Activated CD8-positive, alpha-beta T cell treated with anti-CD3 and anti-CD28 coated beads, Interleukin-2, amount 10 ng/mL, durations not matched to agents 7 days and 5 days (primary cell): ENCODE results near the gene SKIL. TPM values are rescaled to one million over a fixed set of nuclear protein-coding genes. Genes with fewer than 3 reads are reported as not detected.

Source experiments
- ATAC-seq: fragments of 150-1000 bp; cut with Tn5 transposase; one replicate; pipeline ENCODE4 v1.10.0; 2021; ENCODE audit warnings: moderate library complexity
- CTCF ChIA-PET: fragments of 350-600 bp; sonication (Branson Sonifier 250); formaldehyde crosslinking; loops from one replicate; lab custom pipeline; 2021; ENCODE audit warnings: antibody characterized with exemption; lab: Charles Lee
- POLR2A ChIA-PET: fragments of 350-600 bp; sonication (Branson Sonifier 250); formaldehyde crosslinking; loops from one replicate; lab custom pipeline; 2021; ENCODE audit warnings: antibody characterized with exemption; lab: Charles Lee
- DNase-seq: peaks from one replicate; pipeline ENCODE4 v3.0.0-alpha.2; 2020
- H3K27ac Mint-ChIP-seq: one replicate; pipeline ENCODE4 v1.8.0; 2021; ENCODE audit warnings: mild to moderate bottlenecking, mixed read lengths
- H3K27me3 Mint-ChIP-seq: one replicate; pipeline ENCODE4 v1.8.0; 2021; ENCODE audit warnings: low read depth, mixed read lengths
- H3K36me3 Mint-ChIP-seq: one replicate; pipeline ENCODE4 v1.8.0; 2021; ENCODE audit warnings: low read depth, mixed read lengths
- H3K4me1 Mint-ChIP-seq: one replicate; pipeline ENCODE4 v1.8.0; 2021; ENCODE audit warnings: low read depth, mixed read lengths
- H3K4me3 Mint-ChIP-seq: one replicate; pipeline ENCODE4 v1.8.0; 2021; ENCODE audit warnings: mild to moderate bottlenecking, mixed read lengths
- H3K9me3 Mint-ChIP-seq: one replicate; pipeline ENCODE4 v1.8.0; 2022; ENCODE audit warnings: mixed read lengths; ENCODE audit not compliant: insufficient read depth
- total RNA-seq, 2 experiments: library from RNA; stranded (reverse); gene quantifications; one replicate each; pipeline ENCODE4 v1.2.3, GENCODE V29; 2021

Gene SKIL
- total RNA-seq, 2 experiments from 2014 or later: 6.7 to 6.9 TPM

GRCh38 chr3:170354760-170355159, 2.8 kb upstream of the SKIL start:
- ChIA-PET POLR2A (no interaction called here), CTCF (no interaction called here)
- no peak for ATAC-seq
- DNase-seq: no peak
- peaks cover 26% of the 10 kb centered on the region for H3K4me1 Mint-ChIP-seq
- H3K36me3 Mint-ChIP-seq: peaks cover 4% of the 10 kb centered on the region
- H3K4me3 Mint-ChIP-seq: no peak overlapping the region
- H3K9me3 Mint-ChIP-seq: no peaks in the 10 kb centered on the region
- no peak overlapping the region for H3K27ac Mint-ChIP-seq
- peaks cover 17% of the 10 kb centered on the region for H3K27me3 Mint-ChIP-seq

GRCh38 chr3:170355738-170356595, 1.5 kb upstream of the SKIL start:
- peak overlapping the region; percentile 70 for H3K4me3 Mint-ChIP-seq
- peak overlapping the region; percentile 53 for H3K27ac Mint-ChIP-seq
- H3K9me3 Mint-ChIP-seq: no peaks in the 10 kb centered on the region
- peaks cover 13% of the 10 kb centered on the region for H3K36me3 Mint-ChIP-seq
- peaks cover 34% of the 10 kb centered on the region for H3K4me1 Mint-ChIP-seq
- peaks cover 14% of the 10 kb centered on the region for H3K27me3 Mint-ChIP-seq
- ChIA-PET CTCF (interaction anchor here (0.8 to 1.2 kb wide), 4 partner anchors 10 to 121 kb away, joined by 3 to 4 read pairs (median 3); no protein-coding TSS in a partner anchor), POLR2A (interaction anchor here (0.6 to 2.5 kb wide), 4 partner anchors 18 to 583 kb away, joined by 3 to 16 read pairs (median 9); partner anchors contain the start of genes MYNN and PHC3)
- DNase-seq (peak; percentile 25), ATAC-seq (no peak)

- ATAC-seq: no peak
- peak overlapping the region; percentile 53 for H3K27ac Mint-ChIP-seq
- POLR2A ChIA-PET: interaction anchor here (0.9 to 2.5 kb wide), 5 partner anchors 17 to 584 kb away, joined by 3 to 16 read pairs (median 3); partner anchors contain the start of genes MYNN, PHC3 and PRKCI
- H3K9me3 Mint-ChIP-seq: no peaks in the 10 kb centered on the region
- peak overlapping the region; percentile 70 for H3K4me3 Mint-ChIP-seq
- H3K36me3 Mint-ChIP-seq: peaks cover 14% of the 10 kb centered on the region
- H3K4me1 Mint-ChIP-seq: peaks cover 34% of the 10 kb centered on the region
- DNase-seq: peak; percentile 48
- peaks cover 14% of the 10 kb centered on the region for H3K27me3 Mint-ChIP-seq
- CTCF ChIA-PET: interaction anchor here (0.8 to 1.3 kb wide), 6 partner anchors 9 to 455 kb away, joined by 3 to 4 read pairs (median 3); no protein-coding TSS in a partner anchor
These were observed 829 bp upstream of the SKIL start for GRCh38 chr3:170356596-170357175.

- Mint-ChIP-seq H3K9me3 (no peaks in the 10 kb centered on the region), H3K27ac (peak overlapping the region; percentile 82), H3K4me1 (peaks cover 39% of the 10 kb centered on the region), H3K27me3 (peaks cover 14% of the 10 kb centered on the region), H3K4me3 (peak overlapping the region; percentile 73), H3K36me3 (peaks cover 17% of the 10 kb centered on the region)
- DNase-seq (peak; percentile 68), ATAC-seq (peak; percentile 29)
- POLR2A ChIA-PET: interaction anchor here (0.6 to 2.5 kb wide), 5 partner anchors 34 to 586 kb away, joined by 3 to 16 read pairs (median 5); partner anchors contain the start of genes MYNN, PHC3 and PRKCI
- CTCF ChIA-PET: interaction anchor here (0.5 to 1.2 kb wide), 5 partner anchors 29 to 929 kb away, joined by 3 to 4 read pairs (median 3); no protein-coding TSS in a partner anchor
These were observed 811 bp downstream of the SKIL start for GRCh38 chr3:170358042-170359010.

- H3K27ac Mint-ChIP-seq: no peak overlapping the region
- peaks cover 39% of the 10 kb centered on the region for H3K4me1 Mint-ChIP-seq
- CTCF ChIA-PET: interaction anchor here (0.6 to 0.7 kb wide), 2 partner anchors 52 to 928 kb away, joined by 3 read pairs; no protein-coding TSS in a partner anchor
- POLR2A ChIA-PET: no interaction called here
- H3K9me3 Mint-ChIP-seq: no peaks in the 10 kb centered on the region
- ATAC-seq (no peak), DNase-seq (no peak)
- H3K36me3 Mint-ChIP-seq: peaks cover 22% of the 10 kb centered on the region
- peak overlapping the region; percentile 73 for H3K4me3 Mint-ChIP-seq
- H3K27me3 Mint-ChIP-seq: peaks cover 11% of the 10 kb centered on the region
These were observed 1.7 kb downstream of the SKIL start for GRCh38 chr3:170359178-170359704.

- ChIA-PET POLR2A (no interaction called here), CTCF (interaction anchor here (0.7 to 1.5 kb wide), 2 partner anchors 16 to 137 kb away, joined by 3 read pairs; no protein-coding TSS in a partner anchor)
- DNase-seq (no peak), ATAC-seq (no peak)
- H3K36me3 Mint-ChIP-seq: peaks cover 27% of the 10 kb centered on the region
- H3K27me3 Mint-ChIP-seq: peaks cover 3% of the 10 kb centered on the region
- no peak overlapping the region for H3K4me3 Mint-ChIP-seq
- peaks cover 38% of the 10 kb centered on the region for H3K4me1 Mint-ChIP-seq
- no peaks in the 10 kb centered on the region for H3K9me3 Mint-ChIP-seq
- H3K27ac Mint-ChIP-seq: no peak overlapping the region
These were observed 3.0 kb downstream of the SKIL start for GRCh38 chr3:170360466-170360865.

GRCh38 chr3:170360916-170361315, 3.4 kb downstream of the SKIL start:
- Mint-ChIP-seq H3K9me3 (no peaks in the 10 kb centered on the region), H3K27me3 (no peaks in the 10 kb centered on the region), H3K36me3 (peaks cover 27% of the 10 kb centered on the region), H3K27ac (no peak overlapping the region), H3K4me1 (peaks cover 35% of the 10 kb centered on the region), H3K4me3 (no peak overlapping the region)
- DNase-seq: no peak
- ATAC-seq: no peak
- ChIA-PET POLR2A (no interaction called here), CTCF (interaction anchor here (0.7 to 1.5 kb wide), 4 partner anchors 8 to 138 kb away, joined by 3 to 4 read pairs (median 3); no protein-coding TSS in a partner anchor)

GRCh38 chr3:170361711-170362110, 4.2 kb downstream of the SKIL start:
- CTCF ChIA-PET: interaction anchor here (1.0 to 1.5 kb wide), 3 partner anchors 8 to 139 kb away, joined by 3 to 4 read pairs (median 3); no protein-coding TSS in a partner anchor
- H3K4me3 Mint-ChIP-seq: no peak overlapping the region
- peaks cover 27% of the 10 kb centered on the region for H3K36me3 Mint-ChIP-seq
- no peak for ATAC-seq
- H3K27me3 Mint-ChIP-seq: no peaks in the 10 kb centered on the region
- POLR2A ChIA-PET: no interaction called here
- no peaks in the 10 kb centered on the region for H3K9me3 Mint-ChIP-seq
- no peak for DNase-seq
- H3K4me1 Mint-ChIP-seq: peaks cover 29% of the 10 kb centered on the region
- no peak overlapping the region for H3K27ac Mint-ChIP-seq

GRCh38 chr3:170363471-170363994, 6.0 kb downstream of the SKIL start:
- POLR2A ChIA-PET: no interaction called here
- CTCF ChIA-PET: interaction anchor here (0.6 to 1.5 kb wide), 2 partner anchors 62 to 449 kb away, joined by 3 to 4 read pairs; no protein-coding TSS in a partner anchor
- no peak for ATAC-seq
- H3K9me3 Mint-ChIP-seq: no peaks in the 10 kb centered on the region
- H3K36me3 Mint-ChIP-seq: peaks cover 26% of the 10 kb centered on the region
- DNase-seq: no peak
- no peaks in the 10 kb centered on the region for H3K27me3 Mint-ChIP-seq
- H3K27ac Mint-ChIP-seq: no peak overlapping the region
- H3K4me3 Mint-ChIP-seq: no peak overlapping the region
- peaks cover 26% of the 10 kb centered on the region for H3K4me1 Mint-ChIP-seq

GRCh38 chr3:170364965-170365364, 7.5 kb downstream of the SKIL start:
- Mint-ChIP-seq H3K36me3 (peaks cover 21% of the 10 kb centered on the region), H3K27ac (no peak overlapping the region), H3K4me3 (no peak overlapping the region), H3K27me3 (no peaks in the 10 kb centered on the region), H3K4me1 (peaks cover 16% of the 10 kb centered on the region), H3K9me3 (no peaks in the 10 kb centered on the region)
- no peak for DNase-seq
- CTCF ChIA-PET: interaction anchor here (0.9 kb wide), 1 partner anchor 14 kb away, joined by 4 read pairs; no protein-coding TSS in a partner anchor
- POLR2A ChIA-PET: interaction anchor here (0.7 kb wide), 1 partner anchor 187 kb away, joined by 3 read pairs; no protein-coding TSS in a partner anchor
- ATAC-seq: no peak
